H1 (cell line): ENCODE results near the gene MRPS27. TPM values are rescaled to one million over a fixed set of nuclear protein-coding genes. Genes with fewer than 3 reads are reported as not detected.

Source experiments
- CTCF ChIA-PET: fragments of 300-600 bp; sonication (Branson Sonifier 250); formaldehyde crosslinking; loops from one replicate; lab custom pipeline; 2021; ENCODE audit not compliant: partially characterized antibody; lab: Charles Lee
- POLR2A ChIA-PET: fragments of 300-600 bp; sonication (Branson Sonifier 250); formaldehyde crosslinking; loops from one replicate; lab custom pipeline; 2021; ENCODE audit warnings: inconsistent platforms; ENCODE audit not compliant: partially characterized antibody; lab: Charles Lee
- DNase-seq, 2 experiments: peaks; one replicate each; pipeline versions ENCODE4 v3.0.0 to v3.0.0-alpha.2; 2010 to 2022; ENCODE audit warnings: low spot score in 2 of 2, low read depth in 1 of 2, mixed read lengths in 1 of 2
- FAIRE-seq: peaks from 2 replicates; lab custom pipeline; 2011; peaks lifted over from hg19 to GRCh38; lab: Jason Lieb, UNC
- H2AFZ ChIP-seq: 2 replicates; pipeline ENCODE4 v1.8.1; 2012; ENCODE audit warnings: low read length, inconsistent platforms
- H2AK5ac ChIP-seq: 2 replicates; pipeline ENCODE4 v1.6.1; 2013; ENCODE audit warnings: low read depth, low read length
- H2BK120ac ChIP-seq: replicated peaks from 2 replicates; pipeline ENCODE3; 2013; ENCODE audit warnings: low read depth, low read length, inconsistent platforms
- H2BK12ac ChIP-seq: 2 replicates; pipeline ENCODE4 v1.6.1; 2013; ENCODE audit warnings: low read depth, low read length
- H2BK15ac ChIP-seq: 2 replicates; pipeline ENCODE4 v1.6.1; 2013; ENCODE audit warnings: low read length
- H2BK20ac ChIP-seq: 2 replicates; pipeline ENCODE4 v1.6.1; 2013; ENCODE audit warnings: low read length
- H2BK5ac ChIP-seq: 2 replicates; pipeline ENCODE4 v1.6.1; 2013; ENCODE audit warnings: low read depth, low read length
- H3K14ac ChIP-seq: 2 replicates; pipeline ENCODE4 v1.6.1; 2013; ENCODE audit warnings: inconsistent platforms; ENCODE audit not compliant: insufficient read length
- H3K18ac ChIP-seq: 2 replicates; pipeline ENCODE4 v1.6.1; 2013; ENCODE audit warnings: low read length; ENCODE audit errors: extremely low read depth
- H3K23ac ChIP-seq: 2 replicates; pipeline ENCODE4 v1.6.1; 2013; ENCODE audit warnings: inconsistent platforms; ENCODE audit not compliant: insufficient read length
- H3K23me2 ChIP-seq: 2 replicates; pipeline ENCODE4 v1.6.1; 2013; ENCODE audit warnings: low read depth, low read length
- H3K27ac ChIP-seq: 2 replicates; pipeline ENCODE4 v1.6.1; 2011; ENCODE audit warnings: low read depth, low read length, inconsistent platforms
- H3K27me3 ChIP-seq, 4 experiments: replicated peaks in 1 of 4; 1 replicate in 1 of 4; 2 replicates in 3 of 4; pipeline versions ENCODE4 v1.6.1 to v1.8.1; 2011 to 2013; ENCODE audit warnings: low read length in 3 of 4, mild to moderate bottlenecking in 3 of 4, inconsistent platforms in 2 of 4, mixed read lengths in 2 of 4, moderate library complexity in 1 of 4; ENCODE audit not compliant: control insufficient read depth in 3 of 4, insufficient read depth in 3 of 4; ENCODE audit errors: extremely low read depth in 1 of 4
- H3K36me3 ChIP-seq, 4 experiments: 2 replicates each; pipeline versions ENCODE4 v1.6.1 to v1.8.1; 2011 to 2013; ENCODE audit warnings: mild to moderate bottlenecking in 4 of 4, low read length in 3 of 4, moderate library complexity in 2 of 4, control low read depth in 1 of 4, inconsistent platforms in 1 of 4; ENCODE audit not compliant: insufficient read depth in 4 of 4, control insufficient read depth in 2 of 4
- H3K4ac ChIP-seq: replicated peaks from 2 replicates; pipeline ENCODE3; 2013; ENCODE audit warnings: low read length, low read depth, mixed read lengths, inconsistent platforms; ENCODE audit not compliant: insufficient read length
- H3K4me1 ChIP-seq, 4 experiments: replicated peaks in 1 of 4; 1 replicate in 1 of 4; 2 replicates in 3 of 4; pipeline versions ENCODE4 v1.6.1 to v1.8.1; 2011 to 2013; ENCODE audit warnings: low read length in 3 of 4, inconsistent platforms in 2 of 4, mixed read lengths in 1 of 4; ENCODE audit not compliant: insufficient read depth in 4 of 4, control insufficient read depth in 3 of 4
- H3K4me2 ChIP-seq, 2 experiments: 2 replicates each; pipeline versions ENCODE4 v1.6.1 to v1.8.1; 2011 to 2013; ENCODE audit warnings: low read depth in 2 of 2, low read length in 2 of 2, control low read depth in 1 of 2, inconsistent platforms in 1 of 2, mild to moderate bottlenecking in 1 of 2; ENCODE audit not compliant: insufficient read depth in 1 of 2
- H3K4me3 ChIP-seq, 4 experiments: fragments of 200-600, 300-600 bp in 1 of 4; sonication (generic), shearing (Covaris generic), sonication (Bioruptor Twin) in 1 of 4; 2 replicates each; pipeline versions ENCODE4 v1.5.1 to v1.8.1; 2011 to 2016; ENCODE audit warnings: low read length in 4 of 4, low read depth in 3 of 4, control low read depth in 2 of 4, inconsistent platforms in 2 of 4, mild to moderate bottlenecking in 2 of 4, mixed read lengths in 1 of 4, moderate library complexity in 1 of 4; ENCODE audit not compliant: insufficient read depth in 2 of 4; ENCODE audit errors: extremely low read depth in 1 of 4
- H3K56ac ChIP-seq: replicated peaks from 2 replicates; pipeline ENCODE3; 2013; ENCODE audit warnings: low read depth, mild to moderate bottlenecking, mixed read lengths, low read length, inconsistent platforms; ENCODE audit not compliant: insufficient read length
- H3K79me1 ChIP-seq: 2 replicates; pipeline ENCODE4 v1.6.1; 2013; ENCODE audit warnings: low read depth, low read length, control low read depth
- H3K79me2 ChIP-seq, 2 experiments: 2 replicates each; pipeline versions ENCODE4 v1.6.1 to v1.8.1; 2012 to 2013; ENCODE audit warnings: low read length in 2 of 2, mild to moderate bottlenecking in 2 of 2, inconsistent platforms in 1 of 2; ENCODE audit not compliant: insufficient read depth in 2 of 2, control insufficient read depth in 1 of 2
- H3K9ac ChIP-seq, 4 experiments: replicated peaks in 1 of 4; 1 replicate in 1 of 4; 2 replicates in 3 of 4; pipeline versions ENCODE4 v1.6.1 to v1.8.1; 2011 to 2013; ENCODE audit warnings: low read depth in 3 of 4, low read length in 3 of 4, control low read depth in 2 of 4, mild to moderate bottlenecking in 2 of 4, moderate library complexity in 2 of 4, inconsistent platforms in 1 of 4; ENCODE audit errors: extremely low read depth in 1 of 4
- H3K9me3 ChIP-seq, 2 experiments: 2 replicates each; pipeline versions ENCODE4 v1.6.1 to v1.8.1; 2012 to 2013; ENCODE audit warnings: mild to moderate bottlenecking in 2 of 2, moderate library complexity in 2 of 2, control low read depth in 1 of 2, inconsistent platforms in 1 of 2, low read depth in 1 of 2, low read length in 1 of 2, mixed read lengths in 1 of 2; ENCODE audit not compliant: insufficient read depth in 2 of 2
- H4K20me1 ChIP-seq, 2 experiments: replicated peaks in 1 of 2; 2 replicates each; pipeline versions ENCODE3 to v1.8.1; 2011 to 2013; ENCODE audit warnings: inconsistent platforms in 2 of 2, low read length in 2 of 2, mild to moderate bottlenecking in 1 of 2; ENCODE audit not compliant: insufficient read depth in 2 of 2, control insufficient read depth in 1 of 2
- H4K5ac ChIP-seq: 2 replicates; pipeline ENCODE4 v1.6.1; 2013; ENCODE audit warnings: low read length, low read depth, mixed read lengths, inconsistent platforms; ENCODE audit not compliant: insufficient read length
- H4K8ac ChIP-seq: 2 replicates; pipeline ENCODE4 v1.8.0; 2013; ENCODE audit warnings: mild to moderate bottlenecking, moderate library complexity, low read length, inconsistent platforms; ENCODE audit not compliant: insufficient read depth; ENCODE audit errors: extremely low read depth
- H4K91ac ChIP-seq: replicated peaks from 2 replicates; pipeline ENCODE3; 2013; ENCODE audit warnings: low read length, mixed read lengths, inconsistent platforms; ENCODE audit not compliant: insufficient read length
- WGBS, 2 experiments: shearing (Covaris generic) in 1 of 2; methylation state at CpG; one replicate each; pipeline versions ENCODE4 v1.1.6 to v1.1.7; 2013 to 2015; ENCODE audit warnings: low lambda C conversion rate in 2 of 2, mixed read lengths in 2 of 2, inconsistent platforms in 1 of 2, low coverage in 1 of 2, missing lambda C conversion rate in 1 of 2; ENCODE audit not compliant: insufficient replicate concordance in 2 of 2, insufficient coverage in 1 of 2, insufficient read length in 1 of 2; ENCODE audit errors: extremely low coverage in 1 of 2, missing lambda C conversion rate in 1 of 2; 5-methylcytosine and 5-hydroxymethylcytosine counted together
- polyA plus RNA-seq, 7 experiments: library from polyadenylated mRNA; depleted of rRNA in 3 of 7; stranded (reverse) in 5 of 7; unstranded in 2 of 7; fragments of >200 nt in 5 of 7; fragments of 200-250 nt in 2 of 7; gene quantifications; 1 replicate in 5 of 7; 2 replicates in 1 of 7; 4 replicates in 1 of 7; pipeline versions ENCODE4 v1.2.1 to v1.2.3, GENCODE V29; 2011 to 2013; ENCODE audit warnings: missing spikeins in 2 of 7, mixed read lengths in 2 of 7
- total RNA-seq: library from RNA; stranded (reverse); fragmentation: NEBNext Ultra II Directional; extraction: Animal tissue kit (Norgen Biotek cat#: 25700); gene quantifications from 2 replicates; pipeline ENCODE4 v1.2.1, GENCODE V29; 2021

The MRPS27 gene
- total and polyA plus RNA-seq, 2 of the 8 experiments (the other 6 are each of a cell fraction or from before 2014, with no cell fraction given) = 93.2 to 102 TPM

DNA sequence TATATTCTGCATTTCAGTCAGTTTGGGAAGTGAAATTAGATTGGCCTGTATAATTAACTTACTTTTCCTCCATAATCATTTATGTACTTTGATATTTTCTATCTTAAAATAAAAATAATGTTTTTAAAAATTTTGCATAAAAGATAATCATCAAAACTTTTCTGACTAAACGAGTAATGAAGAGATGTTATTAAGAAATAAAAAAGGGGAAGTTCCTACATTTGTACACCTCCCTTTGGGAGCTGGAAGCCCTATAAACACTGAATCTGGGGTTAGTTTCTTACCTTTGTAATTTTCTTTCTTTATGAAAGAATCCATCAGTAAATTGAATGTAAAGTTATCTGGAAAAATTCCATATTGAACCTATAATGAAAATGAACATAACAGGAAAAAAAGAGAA is 86.2 kb downstream of the MRPS27 start:
- Histone ChIP-seq H4K8ac (no peak overlapping the region), H3K9me3 (no peaks in the 10 kb centered on the region), H3K4me1 (peaks cover 0 to 16% (median 11%) of the 10 kb centered on the region in 4 experiments; a peak in 4 of 7 replicates), H2BK12ac (no peak overlapping the region), H2BK5ac (no peak overlapping the region), H3K27ac (no peak overlapping the region), H3K27me3 (no peaks in the 10 kb centered on the region), H3K14ac (no peak overlapping the region), H4K20me1 (no peaks in the 10 kb centered on the region), H2BK120ac (no peak overlapping the region), H2BK20ac (no peak overlapping the region), H3K4me3 (no peak overlapping the region), H2AFZ (no peak overlapping the region), H4K91ac (no peak overlapping the region), H3K56ac (no peak overlapping the region), H3K79me1 (no peaks in the 10 kb centered on the region), H3K9ac (no peak overlapping the region), H3K18ac (no peak overlapping the region), H3K79me2 (no peaks in the 10 kb centered on the region), H3K36me3 (peaks cover 3 to 14% (median 8%) of the 10 kb centered on the region in 4 experiments; a peak in 6 of 8 replicates), H4K5ac (no peak overlapping the region), H2AK5ac (no peak overlapping the region), H3K4me2 (no peak overlapping the region), H3K4ac (no peak overlapping the region), H3K23me2 (no peaks in the 10 kb centered on the region), H2BK15ac (no peak overlapping the region), H3K23ac (no peak overlapping the region)
- ChIA-PET CTCF (interaction anchor here (1.4 to 4.1 kb wide), 2 partner anchors 11 to 47 kb away, joined by 4 to 19 read pairs; no protein-coding TSS in a partner anchor), POLR2A (no interaction called here)
- FAIRE-seq = no peak
- WGBS, 2 experiments = 85% methylated on average over 1 of the region's 1 CpG; no CpG with 5 or more reads in 1 of the 2 experiments
- no peak for DNase-seq
